HG02588 (cell line): ENCODE measurements around the gene KCTD6.

Source experiments
- ATAC-seq: cut with Tn5 transposase; IDR thresholded peaks from one replicate; pipeline ENCODE4 v1.9.1; 2021; ENCODE audit warnings: mild to moderate bottlenecking, moderate library complexity; ENCODE audit not compliant: unreplicated experiment

The KCTD6 gene

GRCh38 chr3:58485801-58486435 lies 6.0 kb upstream of the KCTD6 start:
- ATAC-seq: no peak

- no peak for ATAC-seq
These were observed 4.6 kb upstream of the KCTD6 start for GRCh38 chr3:58487140-58487886.

GRCh38 chr3:58488967-58489366 lies 2.9 kb upstream of the KCTD6 start:
- ATAC-seq: no peak

GRCh38 chr3:58490860-58491501 lies 915 bp upstream of the KCTD6 start:
- ATAC-seq: no peak

GRCh38 chr3:58492494-58492905 lies 604 bp downstream of the KCTD6 start:
- no peak for ATAC-seq

- ATAC-seq: no peak
These were observed 2.2 kb downstream of the KCTD6 start for GRCh38 chr3:58494107-58494506.

GRCh38 chr3:58495101-58495500 lies 3.2 kb downstream of the KCTD6 start:
- ATAC-seq: no peak

- ATAC-seq: no peak
These were observed 4.4 kb downstream of the KCTD6 start for GRCh38 chr3:58496206-58496857.

GRCh38 chr3:58497097-58497496 lies 5.2 kb downstream of the KCTD6 start:
- ATAC-seq: no peak

- no peak for ATAC-seq
These were observed 11.0 kb downstream of the KCTD6 start for GRCh38 chr3:58502872-58503271.

GRCh38 chr3:58507356-58508078 lies 15.6 kb downstream of the KCTD6 start:
- no peak for ATAC-seq

GRCh38 chr3:58508437-58508836 lies 16.5 kb downstream of the KCTD6 start:
- ATAC-seq: no peak

GRCh38 chr3:58514405-58514804 lies 22.5 kb downstream of the KCTD6 start:
- ATAC-seq: no peak

GRCh38 chr3:58518291-58518789 lies 26.4 kb downstream of the KCTD6 start:
- ATAC-seq: no peak

- no peak for ATAC-seq
These were observed 27.9 kb downstream of the KCTD6 start for GRCh38 chr3:58519668-58520402.

GRCh38 chr3:58520403-58521335 lies 28.8 kb downstream of the KCTD6 start:
- no peak for ATAC-seq

GRCh38 chr3:58521336-58521670 lies 29.4 kb downstream of the KCTD6 start:
- no peak for ATAC-seq

- no peak for ATAC-seq
These were observed 30.2 kb downstream of the KCTD6 start for GRCh38 chr3:58521917-58522631.
